Posterior vena cava (tissue), 2 donors: ENCODE results near the gene MRPS24. TPM values are rescaled to one million over a fixed set of nuclear protein-coding genes. Genes with fewer than 3 reads are reported as not detected.

ENCODE experiments used
- DNase-seq: peaks from one replicate; pipeline ENCODE4 v3.0.0-alpha.2; 2020; ENCODE audit warnings: low spot score
- intact Hi-C, 2 donors: fragments of 100-400 bp; cut with DNase I; formaldehyde crosslinking; loops; one replicate each; pipeline versions ENCODE4 v1.14.1 to v1.14.2; 2022 to 2023
- total RNA-seq, 2 donors: library from RNA; stranded (reverse); fragmentation: NEBNext Ultra II Directional; extraction: Animal tissue kit (Norgen Biotek cat#: 25700); gene quantifications; one replicate each; pipeline ENCODE4 v1.2.1, GENCODE V29; 2021
- donor health status: DM: yes; HTN: yes; CAD: no.
- donor health status: DM: yes; HTN: yes; CAD: no.

The MRPS24 gene
- total RNA-seq, 2 donors from 2014 or later, result 58.0 to 59.9 TPM

- intact Hi-C loops, result loop anchor here in 1 of 2 donors (10.0 kb wide), 1 partner anchor 235 kb away; no protein-coding TSS in a partner anchor
- no peak for DNase-seq
Measured at GRCh38 chr7:43879477-43879876, 10.2 kb upstream of the MRPS24 start.

DNA sequence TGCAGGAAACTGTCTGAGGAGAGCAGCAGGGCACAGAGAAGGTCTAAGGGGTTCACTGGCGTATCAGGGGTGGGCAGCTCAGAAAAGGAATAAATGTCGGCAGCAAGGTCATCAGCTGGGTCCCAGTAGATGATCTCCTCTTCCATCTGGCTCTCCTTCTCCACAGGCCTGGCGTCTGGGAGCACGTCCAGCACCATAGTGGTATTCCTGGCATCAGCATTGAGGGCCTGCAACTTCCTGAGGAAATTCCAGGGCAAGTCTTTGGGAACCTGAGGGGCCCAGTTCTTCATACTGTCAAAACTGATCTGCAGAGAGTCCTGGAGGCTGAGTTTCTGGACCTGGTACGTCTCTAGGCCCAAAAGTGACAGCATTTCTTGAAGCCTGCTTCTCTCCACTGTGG lies 9.6 kb upstream of the MRPS24 start:
- no peak for DNase-seq
- intact Hi-C loops, result loop anchor here in 1 of 2 donors (10.0 kb wide), 1 partner anchor 234 kb away; no protein-coding TSS in a partner anchor

GRCh38 chr7:43877968-43878864 lies 8.9 kb upstream of the MRPS24 start:
- intact Hi-C loops, result loop anchor here in 1 of 2 donors (10.0 kb wide), 1 partner anchor 233 kb away; no protein-coding TSS in a partner anchor
- no peak for DNase-seq

GRCh38 chr7:43876976-43877745 lies 7.8 kb upstream of the MRPS24 start:
- intact Hi-C loops, result loop anchor here in 1 of 2 donors (10.0 kb wide), 1 partner anchor 232 kb away; no protein-coding TSS in a partner anchor
- DNase-seq, result no peak

GRCh38 chr7:43876241-43876640 lies 6.9 kb upstream of the MRPS24 start:
- no peak for DNase-seq
- intact Hi-C loops, result loop anchor here in 1 of 2 donors (10.0 kb wide), 1 partner anchor 231 kb away; no protein-coding TSS in a partner anchor

GRCh38 chr7:43873300-43873699 lies 4.0 kb upstream of the MRPS24 start:
- intact Hi-C loops, result loop anchor here in 1 of 2 donors (10.0 kb wide), 1 partner anchor 228 kb away; no protein-coding TSS in a partner anchor
- peak; percentile 85 for DNase-seq

DNA sequence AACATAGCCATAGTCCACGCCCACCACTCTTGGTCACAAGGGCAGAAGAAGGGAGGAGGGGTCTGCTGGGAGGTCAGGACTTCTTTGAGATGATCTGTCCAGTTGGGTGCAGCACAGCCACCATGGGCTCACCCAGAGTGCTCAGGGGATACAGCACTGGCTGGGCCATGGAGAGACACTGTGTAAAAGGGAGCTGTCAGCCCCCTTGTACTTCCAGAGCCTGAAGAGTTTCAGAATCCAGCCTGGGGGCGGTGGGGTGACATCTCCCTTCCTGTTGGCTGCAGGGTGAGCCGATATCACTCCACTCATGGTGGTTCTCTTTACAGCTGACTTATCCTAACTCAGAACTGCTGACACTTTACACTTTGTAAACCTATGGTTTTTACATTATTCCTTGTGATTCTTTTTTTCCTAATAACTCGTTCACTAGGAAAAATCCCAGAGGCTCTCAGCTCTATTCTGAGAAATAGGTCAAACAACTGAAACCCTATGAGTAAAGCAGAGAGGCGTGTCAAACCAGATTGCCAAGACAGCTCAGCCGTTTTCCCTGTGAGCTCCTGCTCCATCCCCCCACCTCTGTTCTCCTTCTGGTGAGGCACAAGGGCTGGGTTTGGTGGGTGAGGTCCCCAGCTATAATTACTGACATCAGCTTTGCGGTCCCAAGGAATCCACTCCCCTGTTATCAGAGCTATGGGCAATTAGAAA lies 3.2 kb upstream of the MRPS24 start:
- intact Hi-C loops, result loop anchor here in 1 of 2 donors (10.0 kb wide), 1 partner anchor 228 kb away; no protein-coding TSS in a partner anchor

DNA sequence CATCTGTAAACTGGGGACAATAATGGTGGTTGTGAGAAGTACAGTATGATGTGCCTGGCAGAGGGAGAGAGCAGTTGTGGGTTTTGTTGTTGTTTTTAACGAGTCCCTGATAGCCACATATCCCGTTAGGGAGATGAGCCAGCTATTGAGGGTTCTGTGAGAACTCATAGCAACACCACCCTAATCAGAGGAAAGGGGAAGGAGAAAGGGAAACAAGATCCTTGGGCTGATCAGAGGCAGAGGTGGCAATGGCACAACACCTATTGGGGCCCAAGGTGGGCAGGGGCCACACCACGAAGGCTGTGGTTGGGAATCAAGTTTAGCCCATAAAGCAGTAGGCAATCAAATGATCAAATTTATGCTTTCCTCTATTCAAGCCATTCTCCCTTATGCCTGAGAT lies 1.7 kb upstream of the MRPS24 start:
- no peak for DNase-seq
- intact Hi-C loops, result loop anchor here in 1 of 2 donors (10.0 kb wide), 1 partner anchor 226 kb away; no protein-coding TSS in a partner anchor

More for the DNA sequence above, 3.2 kb upstream of the MRPS24 start:
- no peak for DNase-seq

GRCh38 chr7:43870316-43870715 lies 999 bp upstream of the MRPS24 start:
- DNase-seq, result no peak
- intact Hi-C loops, result loop anchor here in 1 of 2 donors (10.0 kb wide), 1 partner anchor 226 kb away; no protein-coding TSS in a partner anchor

GRCh38 chr7:43869867-43870240 lies 537 bp upstream of the MRPS24 start:
- no peak for DNase-seq
- intact Hi-C loops, result loop anchor here in 1 of 2 donors (10.0 kb wide), 1 partner anchor 225 kb away; no protein-coding TSS in a partner anchor

DNA sequence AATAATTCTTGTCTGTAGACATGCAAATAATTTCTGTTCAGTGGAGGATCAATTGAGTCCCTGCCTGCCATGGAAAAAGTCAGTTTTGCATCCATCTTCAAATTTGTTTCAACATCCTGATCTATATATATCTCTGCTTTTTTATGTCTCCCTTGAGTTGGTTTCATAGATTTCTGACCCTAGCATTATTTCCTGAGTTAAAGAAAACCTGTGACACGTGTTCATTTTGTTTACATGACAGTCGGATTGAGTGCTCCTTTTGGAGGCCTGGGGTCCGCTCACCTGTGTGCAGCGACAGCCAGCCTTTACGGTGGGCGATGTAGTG lies 674 bp downstream of the MRPS24 start:
- intact Hi-C loops, result no loop called here
- no peak for DNase-seq

- DNase-seq, result no peak
- intact Hi-C loops, result no loop called here
Measured at GRCh38 chr7:43868181-43868580, 1.1 kb downstream of the MRPS24 start.

GRCh38 chr7:43865277-43865676 lies 4.0 kb downstream of the MRPS24 start:
- intact Hi-C loops, result no loop called here
- no peak for DNase-seq

GRCh38 chr7:43864126-43864525 lies 5.2 kb downstream of the MRPS24 start:
- intact Hi-C loops, result no loop called here
- no peak for DNase-seq

DNA sequence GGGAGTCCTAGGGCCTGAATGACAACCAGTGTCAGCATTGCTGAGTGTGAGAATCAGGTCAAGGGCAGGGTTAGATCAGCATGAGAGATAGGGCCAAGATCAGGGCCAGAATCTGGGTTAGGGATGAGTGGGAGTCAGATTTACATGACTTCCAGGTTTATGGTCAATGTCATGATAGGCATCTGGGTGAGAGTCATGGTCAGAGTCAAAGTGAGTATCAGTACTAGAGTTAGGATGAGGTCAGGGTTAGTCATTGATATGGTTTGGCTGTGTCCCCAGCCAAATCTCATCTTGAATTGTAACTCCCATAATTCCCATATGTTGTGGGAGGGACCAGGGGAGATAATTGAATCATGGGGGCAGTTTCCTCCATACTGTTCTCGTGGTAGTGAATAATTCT lies 12.3 kb downstream of the MRPS24 start:
- DNase-seq, result no peak
- intact Hi-C loops, result no loop called here

DNA sequence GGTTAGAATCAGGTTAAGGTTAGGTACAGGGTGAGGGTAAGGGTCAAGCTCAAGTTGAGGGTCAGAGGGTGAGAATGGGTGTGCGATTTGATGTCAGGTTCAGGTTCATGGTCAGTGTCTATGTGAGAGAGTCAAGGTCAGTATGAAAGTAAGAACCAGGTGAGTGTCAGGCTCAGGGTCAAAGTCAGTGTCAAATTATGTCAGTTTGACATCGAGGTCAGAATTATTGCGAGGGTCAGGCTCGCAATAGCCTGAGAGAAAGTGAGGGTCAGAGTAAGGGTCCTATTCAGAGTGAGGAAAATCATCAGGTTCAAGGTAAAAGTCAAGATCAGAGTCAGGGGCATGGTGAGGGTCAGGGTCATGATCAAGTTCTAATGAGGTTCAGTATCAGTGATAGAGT lies 13.0 kb downstream of the MRPS24 start:
- intact Hi-C loops, result no loop called here
- DNase-seq, result no peak

DNA sequence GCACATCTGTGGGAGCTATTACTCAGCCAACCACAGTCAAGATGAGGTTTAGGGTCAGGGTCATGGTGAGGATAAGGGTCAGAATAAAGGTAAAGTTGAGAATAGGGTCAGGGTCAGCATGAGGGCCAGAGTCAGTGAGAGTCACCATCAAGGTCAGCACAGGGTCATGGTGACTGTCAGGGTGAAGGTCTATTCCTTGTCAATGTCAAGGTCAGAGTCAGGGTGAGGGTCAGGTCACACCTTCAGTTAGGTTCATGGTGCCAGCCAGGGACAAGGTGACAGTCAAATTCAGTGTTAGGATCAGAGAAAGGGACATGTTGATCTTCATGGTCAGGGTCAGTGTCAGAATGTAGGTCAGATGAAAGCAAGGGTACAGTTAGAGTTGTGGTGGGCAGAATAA lies 14.1 kb downstream of the MRPS24 start:
- DNase-seq, result no peak
- intact Hi-C loops, result no loop called here

DNA sequence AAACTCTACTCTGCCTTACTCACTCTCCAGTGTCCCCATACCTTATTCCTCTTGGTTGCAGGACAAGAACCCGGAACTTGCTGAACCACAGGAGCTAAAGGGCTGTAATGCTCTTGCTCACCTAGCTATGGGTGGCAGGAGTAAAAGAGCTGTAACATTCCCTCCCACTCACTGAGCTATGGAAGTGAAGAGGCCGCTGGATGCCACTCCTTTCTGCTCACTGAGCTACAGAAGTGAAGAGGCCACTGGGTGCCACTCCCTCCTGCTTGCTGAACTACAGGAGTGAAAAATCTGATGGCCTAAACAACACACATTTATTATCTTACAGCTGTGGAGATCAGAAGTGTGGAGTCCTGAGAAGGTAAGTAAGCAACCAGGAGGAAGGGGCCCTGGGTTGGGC lies 17.5 kb downstream of the MRPS24 start:
- no peak for DNase-seq

More for the DNA sequence above, 17.5 kb downstream of the MRPS24 start:
- intact Hi-C loops, result no loop called here
